GM23338 (cell line): Measurements from ENCODE around the gene THNSL1. TPM values are rescaled to one million over a fixed set of nuclear protein-coding genes. Genes with fewer than 3 reads are reported as not detected.

ENCODE experiments used
- ATAC-seq: fragments of 200-7000 bp; cut with Tn5 transposase; 3 replicates; pipeline ENCODE4 v1.9.1; 2020
- DNase-seq: peaks from one replicate; pipeline ENCODE4 v3.0.0-alpha.2; 2015; ENCODE audit warnings: low spot score
- H2AFZ ChIP-seq: fragments of 200-600 bp; sonication (generic); 2 replicates; pipeline ENCODE4 v1.8.0; 2016; ENCODE audit warnings: antibody characterized with exemption, mild to moderate bottlenecking, moderate library complexity
- H3F3A ChIP-seq: fragments of 200-600 bp; sonication (generic); replicated peaks from 2 replicates; pipeline ENCODE4 v1.8.0; 2017; ENCODE audit warnings: antibody characterized with exemption, mixed run types, low read depth
- H3K27ac ChIP-seq: fragments of 200-600 bp; sonication (generic); 2 replicates; pipeline ENCODE4 v1.6.1; 2016; ENCODE audit warnings: low read depth
- H3K27me3 ChIP-seq: fragments of 200-600 bp; sonication (generic); 2 replicates; pipeline ENCODE4 v1.8.0; 2016; ENCODE audit warnings: mild to moderate bottlenecking, mixed run types, moderate library complexity; ENCODE audit not compliant: insufficient read depth
- H3K36me3 ChIP-seq: fragments of 200-600 bp; sonication (generic); 2 replicates; pipeline ENCODE4 v1.8.0; 2016; ENCODE audit warnings: mild to moderate bottlenecking; ENCODE audit not compliant: insufficient read depth
- H3K4me1 ChIP-seq: fragments of 200-600 bp; sonication (generic); 2 replicates; pipeline ENCODE4 v1.8.0; 2016; ENCODE audit warnings: mild to moderate bottlenecking, moderate library complexity; ENCODE audit not compliant: insufficient read depth
- H3K4me2 ChIP-seq: fragments of 200-600 bp; sonication (generic); 2 replicates; pipeline ENCODE4 v1.7.1; 2017; ENCODE audit warnings: mixed run types
- H3K4me3 ChIP-seq: fragments of 200-600 bp; sonication (generic); 2 replicates; pipeline ENCODE4 v1.6.1; 2016; ENCODE audit warnings: mixed run types
- H3K79me2 ChIP-seq: fragments of 200-600 bp; sonication (generic); replicated peaks from 2 replicates; pipeline ENCODE4 v1.8.0; 2017; ENCODE audit warnings: mild to moderate bottlenecking; ENCODE audit not compliant: insufficient read depth
- H3K9me2 ChIP-seq: fragments of 200-600 bp; sonication (generic); 2 replicates; pipeline ENCODE4 v1.8.0; 2017; ENCODE audit not compliant: insufficient read depth
- H4K20me1 ChIP-seq: fragments of 200-600 bp; sonication (generic); replicated peaks from 2 replicates; pipeline ENCODE4 v1.8.0; 2017; ENCODE audit warnings: mild to moderate bottlenecking; ENCODE audit not compliant: insufficient read depth
- H3K27ac Mint-ChIP-seq: 2 replicates; pipeline ENCODE4 v1.8.0; 2020; ENCODE audit warnings: inconsistent platforms, mild to moderate bottlenecking, moderate library complexity, mixed read lengths
- H3K27me3 Mint-ChIP-seq: 3 replicates; pipeline ENCODE4 v1.8.0; 2022; ENCODE audit warnings: low read depth, mild to moderate bottlenecking, moderate library complexity, mixed read lengths, inconsistent platforms; ENCODE audit not compliant: insufficient read depth, poor library complexity
- H3K36me3 Mint-ChIP-seq: 3 replicates; pipeline ENCODE4 v1.8.0; 2021; ENCODE audit warnings: low read depth, mild to moderate bottlenecking, inconsistent platforms, moderate library complexity, mixed read lengths
- H3K4me1 Mint-ChIP-seq: 3 replicates; pipeline ENCODE4 v1.8.0; 2020; ENCODE audit warnings: mild to moderate bottlenecking, inconsistent platforms, mixed read lengths
- H3K4me3 Mint-ChIP-seq: 3 replicates; pipeline ENCODE4 v1.8.0; 2021; ENCODE audit warnings: moderate library complexity, mild to moderate bottlenecking, inconsistent platforms, mixed read lengths
- H3K9me3 Mint-ChIP-seq: 3 replicates; pipeline ENCODE4 v1.8.0; 2020; ENCODE audit warnings: moderate library complexity, mild to moderate bottlenecking, inconsistent platforms, mixed read lengths
- CREB1 ChIP-seq: fragments of 250-450 bp; sonication (Bioruptor Pico); IDR thresholded peaks from 2 replicates; pipeline ENCODE4 v1.5.0; 2020; ENCODE audit warnings: low read depth, mild to moderate bottlenecking, moderate library complexity
- ETS1 ChIP-seq: IDR thresholded peaks from 2 replicates; pipeline ENCODE4 v1.6.1; 2016; ENCODE audit warnings: antibody characterized with exemption
- JUNB ChIP-seq: IDR thresholded peaks from one replicate; pipeline ENCODE4 v1.6.1; 2016; ENCODE audit warnings: antibody characterized with exemption; ENCODE audit not compliant: unreplicated experiment
- NANOG ChIP-seq: IDR thresholded peaks from 2 replicates; pipeline ENCODE4 v1.6.1; 2016; ENCODE audit warnings: antibody characterized with exemption, borderline replicate concordance
- POLR2AphosphoS5 ChIP-seq: IDR thresholded peaks from 2 replicates; pipeline ENCODE4 v1.6.1; 2016; ENCODE audit warnings: antibody characterized with exemption, low read depth
- REST ChIP-seq: IDR thresholded peaks from one replicate; pipeline ENCODE4 v1.6.1; 2018; ENCODE audit warnings: antibody characterized with exemption; ENCODE audit not compliant: unreplicated experiment
- ZNF114 ChIP-seq: fragments of 250-450 bp; sonication (Bioruptor Pico); IDR thresholded peaks from 2 replicates; pipeline ENCODE4 v1.5.0; 2020; ENCODE audit warnings: mild to moderate bottlenecking, moderate library complexity
- ZNF331 ChIP-seq: fragments of 250-450 bp; sonication (Bioruptor Pico); IDR thresholded peaks from 2 replicates; pipeline ENCODE4 v1.5.0; 2020; ENCODE audit warnings: low read depth, mild to moderate bottlenecking, moderate library complexity
- ZNF462 ChIP-seq: fragments of 250-450 bp; sonication (Bioruptor Pico); IDR thresholded peaks from 2 replicates; pipeline ENCODE4 v1.5.0; 2020; ENCODE audit warnings: mild to moderate bottlenecking, moderate library complexity
- polyA plus RNA-seq: library from polyadenylated mRNA; unstranded; fragments of >200 nt; fragmentation: Nextera tagmentation; extraction: Ambion mirVana; gene quantifications from 2 replicates; pipeline ENCODE4 v1.2.1, GENCODE V29; 2016
- total RNA-seq: library from RNA; depleted of rRNA; stranded (reverse); fragments of >200 nt; shearing (Covaris generic); gene quantifications from 2 replicates; pipeline ENCODE4 v1.2.3, GENCODE V29; 2014

THNSL1 gene
- total and polyA plus RNA-seq, 2 experiments from 2014 or later: 2.6 to 5.8 TPM

- H3K27me3 ChIP-seq: no peaks in the 10 kb centered on the region
- H3K27ac ChIP-seq: no peak overlapping the region
- H3K27ac Mint-ChIP-seq: no peak overlapping the region
- no peak overlapping the region for H3K4me3 Mint-ChIP-seq
- peaks cover 2% of the 10 kb centered on the region for H3K27me3 Mint-ChIP-seq
- H3K36me3 Mint-ChIP-seq: no peaks in the 10 kb centered on the region
- H3K4me3 ChIP-seq: no peak overlapping the region
- DNase-seq: no peak
- no peaks in the 10 kb centered on the region for H3K9me3 Mint-ChIP-seq
- H3K9me2 ChIP-seq: no peaks in the 10 kb centered on the region
- no peak overlapping the region for H2AFZ ChIP-seq
- no peaks in the 10 kb centered on the region for H3K79me2 ChIP-seq
- ATAC-seq: no peak
- no peaks in the 10 kb centered on the region for H4K20me1 ChIP-seq
- H3F3A ChIP-seq: no peaks in the 10 kb centered on the region
- no peaks in the 10 kb centered on the region for H3K4me1 Mint-ChIP-seq
- H3K36me3 ChIP-seq: no peaks in the 10 kb centered on the region
- H3K4me2 ChIP-seq: no peak overlapping the region
- TF ChIP-seq CREB1 (CRISPR knock-in tag) (no peak), ZNF114 (CRISPR knock-in tag) (no peak), ZNF331 (CRISPR knock-in tag) (no peak), JUNB (no peak)
- no peaks in the 10 kb centered on the region for H3K4me1 ChIP-seq
Measured at GRCh38 chr10:24973163-24973562, 43.2 kb upstream of the THNSL1 start.

GRCh38 chr10:24974976-24975375, 41.4 kb upstream of the THNSL1 start:
- Mint-ChIP-seq H3K27me3 (no peaks in the 10 kb centered on the region), H3K4me3 (no peak overlapping the region), H3K36me3 (no peaks in the 10 kb centered on the region), H3K4me1 (no peaks in the 10 kb centered on the region), H3K27ac (no peak overlapping the region), H3K9me3 (no peaks in the 10 kb centered on the region)
- no peak overlapping the region for H2AFZ ChIP-seq
- no peaks in the 10 kb centered on the region for H3K27me3 ChIP-seq
- no peaks in the 10 kb centered on the region for H3K4me1 ChIP-seq
- H3K9me2 ChIP-seq: no peaks in the 10 kb centered on the region
- no peak overlapping the region for H3K4me3 ChIP-seq
- TF ChIP-seq ETS1 (no peak), ZNF114 (CRISPR knock-in tag) (no peak), ZNF462 (CRISPR knock-in tag) (no peak), NANOG (no peak), REST (no peak), POLR2AphosphoS5 (no peak)
- H3F3A ChIP-seq: no peaks in the 10 kb centered on the region
- ATAC-seq: no peak
- no peak overlapping the region for H3K4me2 ChIP-seq
- DNase-seq: no peak
- H3K36me3 ChIP-seq: no peaks in the 10 kb centered on the region
- H4K20me1 ChIP-seq: no peaks in the 10 kb centered on the region
- no peaks in the 10 kb centered on the region for H3K79me2 ChIP-seq
- H3K27ac ChIP-seq: no peak overlapping the region
